Neural cell (in vitro differentiated cells): ENCODE results near the gene HSF5.

Experiments
- EZH2 ChIP-seq: fragments of 200-600, 300-800 bp; shearing (Covaris generic), sonication (generic); IDR thresholded peaks from 2 replicates; pipeline ENCODE4 v1.6.1; 2014; ENCODE audit warnings: antibody characterized with exemption, low read length, borderline replicate concordance, mild to moderate bottlenecking; ENCODE audit not compliant: insufficient read depth, poor library complexity, severe bottlenecking
- POLR2AphosphoS5 ChIP-seq: IDR thresholded peaks from 2 replicates; pipeline ENCODE4 v1.6.1; 2012
- RAD21 ChIP-seq: fragments of 450-650 bp; conservative IDR thresholded peaks from 2 replicates; pipeline ENCODE4 v1.6.1; 2014; ENCODE audit warnings: antibody characterized with exemption, mild to moderate bottlenecking, moderate library complexity
- TAF1 ChIP-seq: IDR thresholded peaks from 2 replicates; pipeline ENCODE4 v1.6.1; 2012; ENCODE audit warnings: low read depth
- TF ChIP-seq, protein P1 (sequence below): fragments of 450-650 bp; IDR thresholded peaks from 2 replicates; pipeline ENCODE4 v1.5.1; 2014; ENCODE audit warnings: antibody characterized with exemption, mild to moderate bottlenecking, moderate library complexity; ENCODE audit not compliant: poor library complexity, severe bottlenecking

DNA sequence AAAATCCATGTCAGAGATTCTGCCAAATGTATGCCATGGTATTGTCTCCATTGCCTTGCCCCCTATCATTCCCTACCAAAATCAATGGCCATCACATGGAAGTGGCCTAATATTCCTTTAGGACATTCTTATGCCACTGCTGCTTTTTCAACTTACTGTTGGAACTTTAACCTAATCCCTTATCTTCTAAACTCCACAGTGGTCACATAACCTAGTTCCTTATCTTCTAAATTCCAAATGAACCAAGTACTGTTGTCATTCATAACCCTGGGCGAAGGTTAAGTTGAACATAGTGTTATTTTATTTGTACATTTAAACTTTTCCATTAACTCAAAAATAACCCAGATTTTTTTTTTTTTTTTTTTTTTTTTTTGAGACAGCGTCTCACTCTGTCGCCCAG, 3.6 kb downstream of the HSF5 start:
- TF ChIP-seq, protein P1, sequence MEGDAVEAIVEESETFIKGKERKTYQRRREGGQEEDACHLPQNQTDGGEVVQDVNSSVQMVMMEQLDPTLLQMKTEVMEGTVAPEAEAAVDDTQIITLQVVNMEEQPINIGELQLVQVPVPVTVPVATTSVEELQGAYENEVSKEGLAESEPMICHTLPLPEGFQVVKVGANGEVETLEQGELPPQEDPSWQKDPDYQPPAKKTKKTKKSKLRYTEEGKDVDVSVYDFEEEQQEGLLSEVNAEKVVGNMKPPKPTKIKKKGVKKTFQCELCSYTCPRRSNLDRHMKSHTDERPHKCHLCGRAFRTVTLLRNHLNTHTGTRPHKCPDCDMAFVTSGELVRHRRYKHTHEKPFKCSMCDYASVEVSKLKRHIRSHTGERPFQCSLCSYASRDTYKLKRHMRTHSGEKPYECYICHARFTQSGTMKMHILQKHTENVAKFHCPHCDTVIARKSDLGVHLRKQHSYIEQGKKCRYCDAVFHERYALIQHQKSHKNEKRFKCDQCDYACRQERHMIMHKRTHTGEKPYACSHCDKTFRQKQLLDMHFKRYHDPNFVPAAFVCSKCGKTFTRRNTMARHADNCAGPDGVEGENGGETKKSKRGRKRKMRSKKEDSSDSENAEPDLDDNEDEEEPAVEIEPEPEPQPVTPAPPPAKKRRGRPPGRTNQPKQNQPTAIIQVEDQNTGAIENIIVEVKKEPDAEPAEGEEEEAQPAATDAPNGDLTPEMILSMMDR, result no peak
- TF ChIP-seq POLR2AphosphoS5, result no peak
- no peak for TF ChIP-seq TAF1
- no peak for TF ChIP-seq EZH2
- no peak for TF ChIP-seq RAD21
